ENCODE results near the gene NXPH2. TPM values are rescaled to one million over a fixed set of nuclear protein-coding genes. Genes with fewer than 3 reads are reported as not detected.

NXPH2 gene
- total and polyA plus RNA-seq, 2 donors (not counting 3 experiments of a cell fraction or from before 2014, with no cell fraction given) = not detected

DNA sequence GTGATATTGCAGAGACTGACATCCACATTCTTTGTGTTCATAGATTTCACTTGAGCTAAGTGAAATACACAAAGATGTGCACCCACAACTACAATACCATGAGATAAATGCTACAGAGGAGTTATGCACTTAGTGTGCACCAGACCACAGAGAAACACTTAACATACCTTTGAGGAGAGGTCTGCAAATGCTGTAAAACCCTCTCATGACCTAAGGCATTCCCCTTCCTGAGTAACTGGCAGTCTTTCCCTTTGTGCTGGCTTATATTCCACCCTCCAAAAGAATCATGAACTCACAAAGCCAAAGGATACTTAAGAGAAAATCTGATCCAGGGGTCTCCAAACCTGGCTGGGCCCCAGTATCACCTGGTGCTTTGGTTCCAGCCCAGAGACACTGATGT is 16.2 kb downstream of the NXPH2 start:
- Histone ChIP-seq H2AFZ (ENCODE audit: low read depth, low read length) (no peak overlapping the region), H3K4me3 (replicated peaks in 1 of 3; ENCODE audit: insufficient read depth in 1 of 3, low read depth in 1 of 3, low read length in 3 of 3) (no peak overlapping the region), H3K4me1 (ENCODE audit: control insufficient read depth, extremely low read depth, insufficient read depth, low read length) (no peaks in the 10 kb centered on the region), H3K79me2 (ENCODE audit: control insufficient read depth, insufficient read depth, low read length) (no peaks in the 10 kb centered on the region), H3K9me3 (replicated peaks; ENCODE audit: control insufficient read depth, insufficient read depth, low read length) (no peaks in the 10 kb centered on the region), H3K36me3 (ENCODE audit: control insufficient read depth in 2 of 2, extremely low read depth in 1 of 2, insufficient read depth in 2 of 2, low read length in 2 of 2) (no peaks in the 10 kb centered on the region), H4K20me1 (replicated peaks; ENCODE audit: control insufficient read depth, extremely low read depth, insufficient read depth, low read length) (no peaks in the 10 kb centered on the region), H3K27me3 (ENCODE audit: control insufficient read depth in 2 of 2, insufficient read depth in 2 of 2, low read length in 2 of 2) (peaks cover 0 to 4% of the 10 kb centered on the region in 2 experiments), H3K4me2 (ENCODE audit: insufficient read depth, low read length) (no peak overlapping the region), H3K9me1 (replicated peaks; ENCODE audit: control insufficient read depth, extremely low read depth, insufficient read depth, low read length) (no peaks in the 10 kb centered on the region), H3K27ac (ENCODE audit: insufficient read depth, low read depth, low read length) (no peak overlapping the region), H3K9ac (replicated peaks; ENCODE audit: extremely low read depth, insufficient read depth, low read length) (no peak overlapping the region)
- DNase-seq (ENCODE audit: low read depth, low spot score) = no peak
- POLR2A ChIA-PET = no interaction called here
- no peak for TF ChIP-seq POLR2A (IDR thresholded peaks at IDR 0.05; ENCODE audit: low read depth, low read length)
- TF ChIP-seq POLR2AphosphoS5 (IDR thresholded peaks at IDR 0.05; ENCODE audit: insufficient read depth, low read depth, low read length) = no peak
- no peak for TF ChIP-seq GATA2 (IDR thresholded peaks at IDR 0.05; ENCODE audit: insufficient read depth, insufficient read length, low read depth, low read length)
- TF ChIP-seq JUN (IDR thresholded peaks at IDR 0.05; ENCODE audit: borderline replicate concordance, insufficient read depth, insufficient read length, low read depth) = no peak
- TF ChIP-seq, protein P1, sequence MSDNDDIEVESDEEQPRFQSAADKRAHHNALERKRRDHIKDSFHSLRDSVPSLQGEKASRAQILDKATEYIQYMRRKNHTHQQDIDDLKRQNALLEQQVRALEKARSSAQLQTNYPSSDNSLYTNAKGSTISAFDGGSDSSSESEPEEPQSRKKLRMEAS (IDR thresholded peaks at IDR 0.05; ENCODE audit: insufficient read depth, insufficient read length) = no peak
- no peak for TF ChIP-seq EZH2 (IDR thresholded peaks at IDR 0.05; ENCODE audit: borderline replicate concordance, low read depth, low read length, severe bottlenecking)
- TF ChIP-seq, protein P2, sequence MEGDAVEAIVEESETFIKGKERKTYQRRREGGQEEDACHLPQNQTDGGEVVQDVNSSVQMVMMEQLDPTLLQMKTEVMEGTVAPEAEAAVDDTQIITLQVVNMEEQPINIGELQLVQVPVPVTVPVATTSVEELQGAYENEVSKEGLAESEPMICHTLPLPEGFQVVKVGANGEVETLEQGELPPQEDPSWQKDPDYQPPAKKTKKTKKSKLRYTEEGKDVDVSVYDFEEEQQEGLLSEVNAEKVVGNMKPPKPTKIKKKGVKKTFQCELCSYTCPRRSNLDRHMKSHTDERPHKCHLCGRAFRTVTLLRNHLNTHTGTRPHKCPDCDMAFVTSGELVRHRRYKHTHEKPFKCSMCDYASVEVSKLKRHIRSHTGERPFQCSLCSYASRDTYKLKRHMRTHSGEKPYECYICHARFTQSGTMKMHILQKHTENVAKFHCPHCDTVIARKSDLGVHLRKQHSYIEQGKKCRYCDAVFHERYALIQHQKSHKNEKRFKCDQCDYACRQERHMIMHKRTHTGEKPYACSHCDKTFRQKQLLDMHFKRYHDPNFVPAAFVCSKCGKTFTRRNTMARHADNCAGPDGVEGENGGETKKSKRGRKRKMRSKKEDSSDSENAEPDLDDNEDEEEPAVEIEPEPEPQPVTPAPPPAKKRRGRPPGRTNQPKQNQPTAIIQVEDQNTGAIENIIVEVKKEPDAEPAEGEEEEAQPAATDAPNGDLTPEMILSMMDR (IDR thresholded peaks at IDR 0.05; ENCODE audit: extremely low read depth in 1 of 2, insufficient read depth in 1 of 2, low read depth in 1 of 2, low read length in 2 of 2) = no peak
- no peak for TF ChIP-seq MYC (IDR thresholded peaks at IDR 0.05; ENCODE audit: low read depth, low read length)
- no peak for TF ChIP-seq FOS (IDR thresholded peaks at IDR 0.05; ENCODE audit: borderline replicate concordance, insufficient read depth, low read length)
- FAIRE-seq = no peak
- BruUV-seq (replicated peaks) = no TSS peak
- intact Hi-C loops (cut with micrococcal nuclease) = no loop called here
- dilution Hi-C loops (cut with MboI; ENCODE audit: extremely low pct_ligation_motif_present, low sequenced_read_pairs) = no loop called here
- CTCF ChIA-PET = no interaction called here

All from endothelial cell of umbilical vein (primary cell).